NB4 (cell line): ENCODE measurements around the gene PPP1R16B.

Source experiments
- DNase-seq: peaks from one replicate; pipeline ENCODE4 v3.0.0; 2010; ENCODE audit warnings: low read depth
- H3K4me3 ChIP-seq: one replicate; pipeline ENCODE4 v1.5.1; 2011; ENCODE audit warnings: mild to moderate bottlenecking, low read depth, low read length, moderate library complexity
- CTCF ChIP-seq: IDR thresholded peaks from one replicate; pipeline ENCODE4 v1.5.1; 2012; ENCODE audit warnings: low read depth, low read length
- MAX ChIP-seq: IDR thresholded peaks from 2 replicates; pipeline ENCODE4 v1.6.1; 2011; ENCODE audit warnings: low read depth, low read length
- MYC ChIP-seq: IDR thresholded peaks from 2 replicates; pipeline ENCODE4 v1.6.1; 2011; ENCODE audit warnings: low read depth, low read length
- POLR2A ChIP-seq: IDR thresholded peaks from 2 replicates; pipeline ENCODE4 v1.6.1; 2011; ENCODE audit warnings: mild to moderate bottlenecking; ENCODE audit not compliant: insufficient read length; ENCODE audit errors: extremely low read depth

The PPP1R16B gene

GRCh38 chr20:38862226-38862625 is 56.7 kb downstream of the PPP1R16B start:
- no peak for TF ChIP-seq MAX
- no peak overlapping the region for H3K4me3 ChIP-seq
- no peak for DNase-seq

GRCh38 chr20:38863024-38863851 is 57.7 kb downstream of the PPP1R16B start:
- no peak for TF ChIP-seq POLR2A
- DNase-seq = peak; percentile 77
- H3K4me3 ChIP-seq = no peak overlapping the region

GRCh38 chr20:38864662-38865061 is 59.2 kb downstream of the PPP1R16B start:
- TF ChIP-seq MAX (no peak), POLR2A (no peak), MYC (no peak), CTCF (no peak)
- H3K4me3 ChIP-seq = no peak overlapping the region
- no peak for DNase-seq

- TF ChIP-seq MAX (no peak), POLR2A (no peak), CTCF (no peak), MYC (no peak)
- H3K4me3 ChIP-seq = no peak overlapping the region
- DNase-seq = no peak
Measured at GRCh38 chr20:38866265-38867061, 61.0 kb downstream of the PPP1R16B start.

- no peak for TF ChIP-seq MYC
- no peak for TF ChIP-seq POLR2A
- no peak for TF ChIP-seq CTCF
- no peak for TF ChIP-seq MAX
- no peak overlapping the region for H3K4me3 ChIP-seq
- DNase-seq = no peak
Measured at GRCh38 chr20:38867062-38867359, 61.5 kb downstream of the PPP1R16B start.

- no peak for TF ChIP-seq MYC
- no peak for TF ChIP-seq CTCF
- no peak for TF ChIP-seq MAX
- TF ChIP-seq POLR2A = no peak
- no peak overlapping the region for H3K4me3 ChIP-seq
Measured at GRCh38 chr20:38870733-38871559, 65.4 kb downstream of the PPP1R16B start.

More at GRCh38 chr20:38870733-38871559, 65.4 kb downstream of the PPP1R16B start:
- no peak for DNase-seq
